NB4 (cell line): ENCODE measurements around the gene ZFP92.

Experiments
- DNase-seq: peaks from one replicate; pipeline ENCODE4 v3.0.0; 2010; ENCODE audit warnings: low read depth
- H3K4me3 ChIP-seq: one replicate; pipeline ENCODE4 v1.5.1; 2011; ENCODE audit warnings: mild to moderate bottlenecking, low read depth, low read length, moderate library complexity
- MYC ChIP-seq: IDR thresholded peaks from 2 replicates; pipeline ENCODE4 v1.6.1; 2011; ENCODE audit warnings: low read depth, low read length
- POLR2A ChIP-seq: IDR thresholded peaks from 2 replicates; pipeline ENCODE4 v1.6.1; 2011; ENCODE audit warnings: mild to moderate bottlenecking; ENCODE audit not compliant: insufficient read length; ENCODE audit errors: extremely low read depth
- TF ChIP-seq, protein P1 (sequence below): IDR thresholded peaks from 2 replicates; pipeline ENCODE4 v1.6.1; 2011; ENCODE audit warnings: low read depth, low read length
- TF ChIP-seq, protein P2 (sequence below): IDR thresholded peaks from one replicate; pipeline ENCODE4 v1.5.1; 2012; ENCODE audit warnings: low read depth, low read length

The ZFP92 gene, protein sequence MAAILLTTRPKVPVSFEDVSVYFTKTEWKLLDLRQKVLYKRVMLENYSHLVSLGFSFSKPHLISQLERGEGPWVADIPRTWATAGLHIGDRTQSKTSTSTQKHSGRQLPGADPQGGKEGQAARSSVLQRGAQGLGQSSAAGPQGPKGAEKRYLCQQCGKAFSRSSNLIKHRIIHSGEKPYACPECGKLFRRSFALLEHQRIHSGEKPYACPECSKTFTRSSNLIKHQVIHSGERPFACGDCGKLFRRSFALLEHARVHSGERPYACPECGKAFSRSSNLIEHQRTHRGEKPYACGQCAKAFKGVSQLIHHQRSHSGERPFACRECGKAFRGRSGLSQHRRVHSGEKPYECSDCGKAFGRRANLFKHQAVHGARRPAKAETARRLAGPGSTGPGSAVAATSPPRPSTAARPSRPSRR

DNA sequence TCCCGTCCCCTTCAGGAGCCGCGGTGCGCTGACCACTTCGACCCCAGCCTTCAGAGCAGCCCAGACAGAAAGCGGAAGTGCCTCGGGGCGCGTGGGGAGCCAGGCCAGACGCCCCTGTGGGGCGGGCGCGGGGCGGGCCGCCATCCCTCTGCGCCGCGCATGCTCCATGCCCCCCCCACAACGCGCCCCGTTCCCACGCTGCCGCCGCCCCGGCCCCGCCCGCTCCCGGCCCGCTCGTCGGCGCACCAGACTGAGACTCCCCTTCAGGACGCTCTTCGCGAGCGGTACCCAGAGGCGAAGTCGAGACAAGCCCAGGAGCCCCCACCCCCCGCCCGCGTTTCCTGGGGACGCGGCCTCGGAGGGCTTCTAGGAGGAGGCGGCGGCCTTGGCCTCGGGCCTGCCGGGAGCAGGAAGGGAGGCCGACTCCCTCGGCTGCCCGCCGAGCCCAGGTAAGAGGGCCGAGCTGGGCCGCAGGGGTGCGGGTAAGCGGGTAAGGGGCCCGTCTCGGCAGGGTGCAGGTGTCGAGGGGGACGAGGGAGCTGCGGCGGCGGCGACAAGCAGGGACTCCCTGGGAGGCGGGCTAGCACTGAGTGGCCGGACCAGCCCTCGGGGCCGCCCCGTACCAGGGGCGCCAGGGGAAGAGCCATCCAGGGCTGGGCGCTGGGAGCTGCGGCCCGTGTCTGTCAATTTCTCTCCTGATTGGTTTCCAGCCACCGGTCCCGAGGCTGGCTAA lies at the start of gene ZFP92:
TSS of gene ZFP92 (plus strand) at position 218 of the 733 bp plus-strand sequence. CDS start 6,851 bp downstream, outside the sequence.
- TF ChIP-seq POLR2A = no peak
- TF ChIP-seq, protein P1, sequence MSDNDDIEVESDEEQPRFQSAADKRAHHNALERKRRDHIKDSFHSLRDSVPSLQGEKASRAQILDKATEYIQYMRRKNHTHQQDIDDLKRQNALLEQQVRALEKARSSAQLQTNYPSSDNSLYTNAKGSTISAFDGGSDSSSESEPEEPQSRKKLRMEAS = no peak
- TF ChIP-seq MYC = no peak
- TF ChIP-seq, protein P2, sequence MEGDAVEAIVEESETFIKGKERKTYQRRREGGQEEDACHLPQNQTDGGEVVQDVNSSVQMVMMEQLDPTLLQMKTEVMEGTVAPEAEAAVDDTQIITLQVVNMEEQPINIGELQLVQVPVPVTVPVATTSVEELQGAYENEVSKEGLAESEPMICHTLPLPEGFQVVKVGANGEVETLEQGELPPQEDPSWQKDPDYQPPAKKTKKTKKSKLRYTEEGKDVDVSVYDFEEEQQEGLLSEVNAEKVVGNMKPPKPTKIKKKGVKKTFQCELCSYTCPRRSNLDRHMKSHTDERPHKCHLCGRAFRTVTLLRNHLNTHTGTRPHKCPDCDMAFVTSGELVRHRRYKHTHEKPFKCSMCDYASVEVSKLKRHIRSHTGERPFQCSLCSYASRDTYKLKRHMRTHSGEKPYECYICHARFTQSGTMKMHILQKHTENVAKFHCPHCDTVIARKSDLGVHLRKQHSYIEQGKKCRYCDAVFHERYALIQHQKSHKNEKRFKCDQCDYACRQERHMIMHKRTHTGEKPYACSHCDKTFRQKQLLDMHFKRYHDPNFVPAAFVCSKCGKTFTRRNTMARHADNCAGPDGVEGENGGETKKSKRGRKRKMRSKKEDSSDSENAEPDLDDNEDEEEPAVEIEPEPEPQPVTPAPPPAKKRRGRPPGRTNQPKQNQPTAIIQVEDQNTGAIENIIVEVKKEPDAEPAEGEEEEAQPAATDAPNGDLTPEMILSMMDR = no peak
- no peak within 1 kb of the TSS for H3K4me3 ChIP-seq
- DNase-seq = peak; percentile 58

DNA sequence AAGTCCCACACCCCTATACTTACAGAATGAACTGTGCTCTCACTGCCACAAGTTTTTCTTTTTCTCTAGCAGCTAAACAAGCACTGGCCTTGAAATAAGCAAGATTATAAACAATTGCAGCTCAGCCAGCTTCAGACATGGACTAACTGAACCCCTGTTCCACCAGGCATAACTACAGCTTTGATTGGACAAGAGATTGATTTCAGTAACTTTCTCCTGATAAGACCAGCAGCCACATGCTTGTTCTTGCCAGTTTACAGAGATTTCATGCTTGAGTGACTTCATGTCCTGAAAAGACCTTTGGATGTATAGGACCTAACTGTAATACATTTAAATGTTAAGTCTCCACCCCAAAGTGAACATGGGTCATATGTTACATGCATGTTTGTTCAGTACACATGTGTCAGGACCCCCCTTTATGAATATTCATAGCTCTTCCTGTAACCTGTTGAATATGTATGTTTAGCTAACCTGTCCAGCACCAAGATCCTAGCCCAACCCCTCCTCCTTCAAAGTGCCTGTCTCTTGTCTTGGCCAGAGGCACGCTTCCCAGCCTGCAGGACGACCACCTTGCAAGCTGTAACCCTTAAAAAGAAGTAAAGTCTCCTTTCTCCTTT lies 49.4 kb upstream of the ZFP92 start:
- TF ChIP-seq POLR2A (no peak), MYC (no peak)
- TF ChIP-seq, protein P1 = no peak
- TF ChIP-seq, protein P2 = no peak
- DNase-seq = no peak
- no peak overlapping the region for H3K4me3 ChIP-seq

DNA sequence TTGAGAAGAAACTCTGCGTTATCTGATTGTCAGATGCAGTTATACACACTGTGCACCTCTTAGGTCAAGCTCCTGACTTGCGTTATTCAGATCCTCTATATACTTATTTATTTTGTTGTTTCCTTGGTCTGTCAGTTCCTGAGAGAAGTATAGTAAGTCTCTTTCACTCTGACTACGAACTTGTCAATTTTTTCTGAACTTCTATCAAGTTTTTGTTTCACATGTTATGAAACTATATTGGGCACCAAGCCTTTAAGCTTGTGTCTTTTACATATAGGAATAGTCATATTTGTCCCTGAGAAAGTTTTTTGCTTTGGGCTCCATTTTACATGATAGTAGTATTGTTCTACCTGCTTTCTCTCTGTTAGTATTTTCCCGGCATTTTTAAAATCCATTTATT lies 45.6 kb upstream of the ZFP92 start:
- TF ChIP-seq POLR2A = no peak
- TF ChIP-seq, protein P2 = no peak
- TF ChIP-seq, protein P1 = no peak
- no peak for DNase-seq
- no peak overlapping the region for H3K4me3 ChIP-seq

DNA sequence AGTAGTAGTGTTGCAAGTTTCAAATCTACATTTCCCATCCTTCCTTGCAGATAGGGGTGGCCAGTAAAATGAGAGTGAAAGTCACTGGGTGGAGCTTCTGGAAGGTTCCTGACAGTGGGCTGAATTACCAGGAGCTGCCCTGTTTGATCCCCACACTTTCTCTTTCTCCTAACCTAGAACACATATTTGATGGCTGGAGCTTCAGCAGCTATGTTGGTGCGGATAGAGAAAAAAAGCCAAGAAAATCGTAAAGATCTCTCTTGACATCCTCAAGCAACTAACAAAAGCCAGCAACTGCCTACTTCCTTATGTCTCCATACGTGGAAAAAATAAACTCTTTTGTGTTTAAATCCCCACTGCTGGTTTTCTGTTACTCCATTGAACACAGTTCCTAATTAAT lies 45.2 kb upstream of the ZFP92 start:
- H3K4me3 ChIP-seq = no peak overlapping the region
- DNase-seq = no peak
- TF ChIP-seq, protein P1 = no peak

DNA sequence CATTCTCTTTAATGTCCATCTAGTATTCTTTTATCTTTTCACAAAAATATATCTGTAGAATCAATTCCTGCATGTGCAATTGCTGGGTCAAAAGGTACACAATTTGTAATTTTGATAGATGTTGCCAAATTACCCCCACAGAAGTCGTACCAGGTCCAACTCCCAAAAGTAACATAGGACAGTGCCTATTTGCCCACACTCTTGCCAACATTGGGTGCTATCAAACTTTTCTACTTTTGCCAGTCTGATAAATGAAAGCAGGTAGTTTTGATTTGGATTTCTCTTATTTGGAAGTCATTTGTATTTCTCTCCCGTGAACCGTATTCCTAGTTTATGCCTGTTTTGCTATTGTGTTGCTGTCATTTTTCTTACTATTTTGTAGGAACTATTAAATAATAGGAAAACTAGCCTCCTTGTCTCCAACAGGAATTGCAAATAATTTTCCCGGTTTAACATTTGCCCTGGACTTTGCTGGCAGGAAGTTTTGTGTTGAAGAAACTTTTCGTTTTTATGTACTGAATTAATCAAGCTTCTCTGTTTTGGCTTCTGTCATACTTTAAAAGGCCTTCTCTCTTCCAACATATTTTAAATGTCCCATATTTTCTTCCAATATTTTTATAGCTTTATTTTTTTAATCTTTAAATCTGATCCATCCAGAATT lies 44.3 kb upstream of the ZFP92 start:
- no peak overlapping the region for H3K4me3 ChIP-seq
- no peak for DNase-seq
- TF ChIP-seq POLR2A (no peak), MYC (no peak)
- TF ChIP-seq, protein P2 = no peak
- TF ChIP-seq, protein P1 = no peak
